Naive B cell (primary cell): ENCODE data around the gene GNAI1. TPM values are rescaled to one million over a fixed set of nuclear protein-coding genes. Genes with fewer than 3 reads are reported as not detected.

Source experiments
- ATAC-seq, 2 donors: fragments of 150-1000 bp; cut with Tn5 transposase; 2 replicates each; pipeline ENCODE4 v1.10.0; 2021; ENCODE audit warnings: low read depth in 2 of 2, mild to moderate bottlenecking in 2 of 2, moderate library complexity in 2 of 2
- DNase-seq: peaks from one replicate; pipeline ENCODE4 v3.0.0; 2022
- H3K27ac Mint-ChIP-seq, 6 donors: one replicate each; pipeline ENCODE4 v1.8.0; 2020 to 2022; ENCODE audit warnings: mild to moderate bottlenecking in 6 of 6, mixed read lengths in 6 of 6, moderate library complexity in 5 of 6, inconsistent platforms in 2 of 6
- H3K27me3 Mint-ChIP-seq, 3 donors: one replicate each; pipeline ENCODE4 v1.8.0; 2021 to 2022; ENCODE audit warnings: mixed read lengths in 3 of 3, mild to moderate bottlenecking in 1 of 3
- H3K36me3 Mint-ChIP-seq, 2 donors: one replicate each; pipeline ENCODE4 v1.8.0; 2020 to 2022; ENCODE audit warnings: mixed read lengths in 2 of 2, inconsistent platforms in 1 of 2, mild to moderate bottlenecking in 1 of 2
- H3K4me1 Mint-ChIP-seq, 3 donors: one replicate each; pipeline ENCODE4 v1.8.0; 2020 to 2022; ENCODE audit warnings: mixed read lengths in 3 of 3, inconsistent platforms in 1 of 3, mild to moderate bottlenecking in 1 of 3, moderate library complexity in 1 of 3
- H3K4me3 Mint-ChIP-seq, 8 donors: one replicate each; pipeline ENCODE4 v1.8.0; 2020 to 2022; ENCODE audit warnings: mild to moderate bottlenecking in 8 of 8, mixed read lengths in 8 of 8, moderate library complexity in 8 of 8, inconsistent platforms in 2 of 8
- H3K9me3 Mint-ChIP-seq, 7 donors: one replicate each; pipeline ENCODE4 v1.8.0; 2020 to 2022; ENCODE audit warnings: mixed read lengths in 7 of 7, mild to moderate bottlenecking in 5 of 7, inconsistent platforms in 2 of 7, moderate library complexity in 1 of 7
- polyA plus RNA-seq, 6 donors: library from polyadenylated mRNA; unstranded; fragments of 300-500 nt; fragmentation: Illumina TruSeq; gene quantifications; one replicate each; pipeline ENCODE4 v1.2.3, GENCODE V29; 2021; ENCODE audit warnings: low read depth in 6 of 6

The GNAI1 gene
- polyA plus RNA-seq, 6 donors from 2014 or later = 0.44 to 1.1 (median 0.93) TPM; not detected in 2

DNA sequence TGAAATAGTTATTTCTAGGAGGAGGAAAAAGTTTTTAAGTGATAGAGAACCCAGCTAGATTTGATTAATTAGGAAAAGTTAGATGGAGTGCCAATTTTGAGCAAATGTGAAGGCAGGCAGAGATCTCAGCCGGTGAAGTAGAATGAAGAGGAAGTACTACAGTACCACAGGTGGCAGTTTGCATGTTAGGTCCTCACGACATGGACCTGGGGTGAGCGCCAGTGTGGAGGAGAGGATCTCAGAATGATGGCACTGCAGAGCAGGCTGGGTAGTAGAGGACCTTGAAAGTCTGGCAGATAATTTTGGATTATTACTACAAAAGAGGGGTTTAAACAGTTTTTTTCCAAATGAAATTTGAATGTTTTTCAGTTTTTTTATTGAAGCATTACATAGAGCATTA, 81.1 kb downstream of the GNAI1 start:
- no peak overlapping the region for H3K4me3 Mint-ChIP-seq
- no peaks in the 10 kb centered on the region for H3K36me3 Mint-ChIP-seq
- no peaks in the 10 kb centered on the region for H3K9me3 Mint-ChIP-seq
- no peaks in the 10 kb centered on the region for H3K4me1 Mint-ChIP-seq
- DNase-seq (no peak), ATAC-seq (peak in 1 of 2 donors; percentile 65)
- H3K27me3 Mint-ChIP-seq = no peaks in the 10 kb centered on the region
- H3K27ac Mint-ChIP-seq = no peak overlapping the region

DNA sequence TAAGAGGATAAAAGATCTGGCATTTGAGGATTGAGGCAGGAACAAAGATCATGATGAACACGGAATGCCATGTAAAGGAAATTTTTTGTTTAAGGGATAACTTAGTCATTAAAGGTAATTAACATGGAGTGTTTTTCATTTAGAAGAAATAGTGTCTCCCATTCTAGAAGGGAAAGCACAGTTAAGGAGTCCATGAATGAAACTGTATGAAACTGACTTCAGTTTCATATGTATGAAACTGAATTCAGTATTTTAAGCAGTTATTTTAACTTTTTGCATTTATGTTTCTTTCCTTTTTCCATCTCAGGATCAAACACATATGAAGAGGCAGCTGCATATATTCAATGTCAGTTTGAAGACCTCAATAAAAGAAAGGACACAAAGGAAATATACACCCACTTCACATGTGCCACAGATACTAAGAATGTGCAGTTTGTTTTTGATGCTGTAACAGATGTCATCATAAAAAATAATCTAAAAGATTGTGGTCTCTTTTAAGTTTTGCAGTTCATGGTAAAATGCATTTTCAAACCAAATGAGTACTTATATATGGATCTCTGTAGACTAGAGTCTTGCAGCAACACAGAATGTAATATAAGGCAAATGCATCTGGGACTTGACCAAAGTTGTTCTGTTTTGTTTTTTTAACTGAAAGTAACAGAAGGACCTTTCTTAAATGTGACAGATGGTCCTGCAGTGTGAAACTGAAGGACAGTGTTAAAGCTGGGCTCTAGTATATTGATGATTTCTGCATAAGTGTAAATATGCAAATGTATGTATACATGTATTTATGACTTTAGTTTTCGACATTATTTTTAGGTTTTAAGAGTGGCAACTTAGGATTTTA, 82.6 kb downstream of the GNAI1 start:
- H3K36me3 Mint-ChIP-seq = no peaks in the 10 kb centered on the region
- no peak for ATAC-seq
- H3K27ac Mint-ChIP-seq = no peak overlapping the region
- H3K9me3 Mint-ChIP-seq = no peaks in the 10 kb centered on the region
- no peak for DNase-seq
- no peaks in the 10 kb centered on the region for H3K27me3 Mint-ChIP-seq
- no peaks in the 10 kb centered on the region for H3K4me1 Mint-ChIP-seq
- H3K4me3 Mint-ChIP-seq = no peak overlapping the region

DNA sequence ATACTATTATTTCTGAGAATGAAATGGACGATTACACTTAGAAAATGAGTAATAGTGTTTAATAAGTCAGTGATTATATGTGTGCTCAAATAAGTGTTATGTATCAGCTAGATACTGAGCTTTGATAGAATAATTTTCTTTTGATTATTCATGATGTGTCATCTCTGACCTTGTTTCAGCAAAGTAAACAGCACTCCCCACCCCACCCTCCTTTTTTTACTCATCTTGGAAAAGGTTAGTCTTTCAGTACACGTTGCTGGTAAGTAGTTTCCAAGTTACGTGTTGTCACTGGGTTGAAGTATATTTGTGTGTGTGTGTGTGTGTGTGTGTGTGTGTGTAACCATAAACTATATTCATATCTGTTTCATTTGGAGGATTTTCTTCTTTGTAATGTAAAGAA, 84.1 kb downstream of the GNAI1 start:
- Mint-ChIP-seq H3K27ac (no peak overlapping the region), H3K9me3 (no peaks in the 10 kb centered on the region), H3K27me3 (no peaks in the 10 kb centered on the region), H3K4me3 (no peak overlapping the region), H3K4me1 (no peaks in the 10 kb centered on the region), H3K36me3 (no peaks in the 10 kb centered on the region)
- ATAC-seq (no peak), DNase-seq (no peak)

DNA sequence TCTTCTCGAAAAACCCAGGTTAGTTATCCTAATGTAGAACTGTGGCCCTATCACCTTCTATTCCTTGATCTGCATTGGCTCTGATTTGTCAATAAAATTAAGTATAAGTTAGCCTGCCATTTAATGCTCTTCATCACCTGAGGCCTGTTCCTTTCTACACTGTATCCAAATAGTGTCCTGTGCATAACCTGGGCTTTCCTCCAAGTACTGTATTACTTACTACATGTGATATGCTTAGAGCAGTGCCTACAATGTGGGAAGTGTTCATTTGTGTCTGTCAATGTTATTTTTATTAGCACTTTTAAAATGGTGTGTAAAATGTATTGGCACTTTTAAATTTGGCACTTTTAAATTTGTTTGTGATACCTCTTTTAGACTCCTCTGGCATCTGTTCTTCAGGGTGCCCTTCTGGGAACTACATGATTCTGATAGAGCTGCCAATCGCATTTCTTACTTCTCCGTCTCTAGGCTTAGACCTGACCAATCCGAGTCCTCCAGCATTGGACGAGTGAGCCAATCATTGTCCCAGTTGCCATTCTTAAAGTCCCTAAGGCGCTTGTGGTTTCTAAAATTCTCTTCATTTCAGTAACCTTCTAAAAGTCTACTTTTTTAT, 85.5 kb downstream of the GNAI1 start:
- no peaks in the 10 kb centered on the region for H3K36me3 Mint-ChIP-seq
- ATAC-seq (no peak), DNase-seq (no peak)
- H3K9me3 Mint-ChIP-seq = no peaks in the 10 kb centered on the region
- no peak overlapping the region for H3K4me3 Mint-ChIP-seq
- no peak overlapping the region for H3K27ac Mint-ChIP-seq
- no peaks in the 10 kb centered on the region for H3K4me1 Mint-ChIP-seq
- no peaks in the 10 kb centered on the region for H3K27me3 Mint-ChIP-seq

DNA sequence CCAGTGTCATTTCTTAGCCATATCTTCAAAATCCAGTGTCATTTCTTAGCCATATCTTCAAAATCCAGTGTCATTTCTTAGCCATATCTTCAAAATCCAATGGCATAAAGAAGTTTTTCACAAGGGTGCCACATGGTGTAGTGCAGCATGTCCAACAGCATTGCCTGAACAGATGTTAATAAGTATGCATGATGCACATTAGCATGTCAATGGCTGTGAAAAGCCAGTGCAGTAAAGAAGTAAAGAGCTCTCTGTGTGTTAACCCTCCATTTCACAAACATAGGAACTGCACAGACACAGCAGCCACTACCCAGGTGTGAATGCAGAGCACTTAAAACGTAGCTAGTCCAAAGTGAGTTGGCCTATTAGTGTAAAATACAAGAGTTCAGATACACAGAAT, 89.8 kb downstream of the GNAI1 start:
- Mint-ChIP-seq H3K27me3 (no peaks in the 10 kb centered on the region), H3K9me3 (no peaks in the 10 kb centered on the region), H3K4me1 (no peaks in the 10 kb centered on the region), H3K27ac (no peak overlapping the region), H3K4me3 (no peak overlapping the region), H3K36me3 (no peaks in the 10 kb centered on the region)
- ATAC-seq (no peak), DNase-seq (no peak)

DNA sequence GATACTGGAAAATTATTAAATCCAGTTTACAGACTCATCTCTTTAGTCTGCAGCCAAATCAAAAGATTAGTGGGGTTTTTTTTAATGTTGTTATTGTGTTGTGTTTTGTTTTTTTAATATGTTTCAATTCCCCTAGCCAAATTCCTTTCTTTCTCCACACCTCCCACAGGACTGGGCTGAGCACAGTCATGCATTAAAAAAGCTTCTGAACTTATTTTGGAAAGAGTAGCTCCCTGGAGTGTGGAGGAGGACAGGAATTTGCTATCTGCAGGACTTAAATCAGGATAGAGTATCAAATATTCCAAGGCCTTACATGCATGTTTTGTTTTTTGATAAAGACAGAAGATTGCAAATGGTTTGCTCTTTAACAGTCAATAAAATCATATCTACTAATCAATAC, 90.7 kb downstream of the GNAI1 start:
- ATAC-seq (no peak), DNase-seq (no peak)
- no peaks in the 10 kb centered on the region for H3K27me3 Mint-ChIP-seq

GRCh38 chr7:80226629-80227028, 92.0 kb downstream of the GNAI1 start:
- ATAC-seq (no peak), DNase-seq (no peak)
- Mint-ChIP-seq H3K27me3 (no peaks in the 10 kb centered on the region), H3K9me3 (no peaks in the 10 kb centered on the region), H3K36me3 (no peaks in the 10 kb centered on the region), H3K4me1 (no peaks in the 10 kb centered on the region), H3K27ac (no peak overlapping the region), H3K4me3 (no peak overlapping the region)

More for the DNA sequence above, 90.7 kb downstream of the GNAI1 start:
- Mint-ChIP-seq H3K36me3 (no peaks in the 10 kb centered on the region), H3K27ac (no peak overlapping the region), H3K9me3 (no peaks in the 10 kb centered on the region), H3K4me3 (no peak overlapping the region), H3K4me1 (no peaks in the 10 kb centered on the region)

DNA sequence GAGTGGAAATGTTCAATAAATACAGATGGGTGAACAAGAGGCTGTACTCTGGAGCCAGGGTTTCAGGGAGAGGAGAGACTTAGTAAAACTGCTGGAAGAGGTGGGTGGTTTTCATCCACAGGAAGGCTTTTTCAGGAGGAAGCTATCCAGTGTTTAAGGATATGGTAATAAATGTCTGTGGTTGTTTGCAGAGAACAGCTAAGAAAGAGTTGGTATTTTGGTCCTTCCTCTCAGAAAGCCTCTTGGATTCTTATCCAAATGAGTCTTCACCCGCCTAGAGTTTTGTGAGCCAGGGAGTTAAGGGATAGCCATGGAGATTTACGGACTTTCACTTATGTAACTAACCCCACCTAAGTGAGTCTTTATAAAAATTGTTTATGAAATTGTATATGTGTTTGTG, 95.7 kb downstream of the GNAI1 start:
- Mint-ChIP-seq H3K4me1 (no peaks in the 10 kb centered on the region), H3K4me3 (no peak overlapping the region), H3K36me3 (no peaks in the 10 kb centered on the region), H3K27me3 (no peaks in the 10 kb centered on the region), H3K9me3 (no peaks in the 10 kb centered on the region), H3K27ac (no peak overlapping the region)
- ATAC-seq (no peak), DNase-seq (no peak)

DNA sequence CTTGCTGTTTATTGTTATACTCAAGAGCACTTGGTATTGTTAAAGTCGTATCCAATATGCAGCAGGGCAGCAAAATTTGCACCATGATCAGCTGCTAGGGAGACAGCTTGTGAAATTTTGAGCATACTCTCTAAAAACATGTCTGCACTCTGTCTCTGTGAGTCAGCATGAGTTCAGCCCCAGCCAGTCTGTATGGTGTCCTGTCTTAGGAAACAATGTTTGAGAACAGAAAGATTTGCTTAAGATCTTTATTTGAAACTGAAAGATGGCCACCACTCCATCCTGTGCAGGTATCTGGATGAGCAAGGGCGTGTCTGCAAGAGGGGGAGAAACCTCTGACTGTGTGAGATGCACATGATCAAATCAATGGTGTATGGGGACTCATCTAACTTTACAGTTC, 97.1 kb downstream of the GNAI1 start:
- ATAC-seq = no peak
- Mint-ChIP-seq H3K27ac (no peak overlapping the region), H3K4me1 (no peaks in the 10 kb centered on the region), H3K9me3 (no peaks in the 10 kb centered on the region), H3K4me3 (no peak overlapping the region), H3K27me3 (no peaks in the 10 kb centered on the region), H3K36me3 (no peaks in the 10 kb centered on the region)
- no peak for DNase-seq

GRCh38 chr7:80232979-80233724, 98.5 kb downstream of the GNAI1 start:
- H3K4me3 Mint-ChIP-seq = no peak overlapping the region
- no peaks in the 10 kb centered on the region for H3K4me1 Mint-ChIP-seq
- H3K27me3 Mint-ChIP-seq = no peaks in the 10 kb centered on the region
- H3K36me3 Mint-ChIP-seq = no peaks in the 10 kb centered on the region
- no peak for DNase-seq
- H3K9me3 Mint-ChIP-seq = no peaks in the 10 kb centered on the region
- no peak for ATAC-seq
- H3K27ac Mint-ChIP-seq = no peak overlapping the region

DNA sequence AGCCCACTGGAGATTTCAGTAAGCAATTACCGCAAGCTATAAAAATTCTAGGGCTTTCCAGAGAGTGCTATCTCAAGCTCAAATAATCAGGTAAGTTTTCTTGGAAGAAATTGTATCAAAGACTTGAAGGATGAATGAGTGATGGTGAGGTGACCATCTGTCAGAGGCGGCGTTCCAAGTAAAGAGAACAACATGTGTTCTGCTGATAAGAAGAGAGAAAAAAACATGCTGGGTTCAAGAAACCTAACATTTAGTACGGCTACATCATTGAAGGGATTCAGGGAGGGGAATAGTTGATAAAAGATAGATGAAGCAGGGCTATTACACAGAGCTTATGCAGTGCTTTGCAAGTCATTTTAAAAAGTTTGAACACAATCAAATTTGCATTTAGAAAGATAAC, 100.7 kb downstream of the GNAI1 start:
- Mint-ChIP-seq H3K4me1 (no peaks in the 10 kb centered on the region), H3K4me3 (no peak overlapping the region), H3K27ac (no peak overlapping the region), H3K9me3 (no peaks in the 10 kb centered on the region), H3K27me3 (no peaks in the 10 kb centered on the region), H3K36me3 (no peaks in the 10 kb centered on the region)
- ATAC-seq (no peak), DNase-seq (no peak)

DNA sequence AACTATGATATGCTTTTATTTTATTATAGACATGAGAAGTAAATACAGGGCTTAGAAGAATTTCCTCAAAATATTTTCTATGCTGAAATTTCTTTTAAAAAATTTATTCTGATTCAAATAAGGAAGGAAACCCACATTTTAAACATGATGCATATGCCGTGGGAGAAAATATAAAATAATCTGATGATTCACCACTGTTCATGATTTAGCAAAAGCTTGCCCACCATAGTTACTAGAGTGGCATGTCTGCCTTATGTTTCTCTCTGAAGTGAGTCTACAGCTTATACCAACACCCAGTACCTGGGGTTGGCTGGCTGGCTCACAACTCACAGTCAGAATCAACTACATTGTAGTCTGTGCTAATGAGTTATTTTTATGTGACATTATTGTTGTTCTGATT, 102.0 kb downstream of the GNAI1 start:
- no peak for ATAC-seq
- no peak overlapping the region for H3K27ac Mint-ChIP-seq
- no peaks in the 10 kb centered on the region for H3K9me3 Mint-ChIP-seq
- no peaks in the 10 kb centered on the region for H3K27me3 Mint-ChIP-seq
- no peaks in the 10 kb centered on the region for H3K4me1 Mint-ChIP-seq
- H3K4me3 Mint-ChIP-seq = no peak overlapping the region
- no peaks in the 10 kb centered on the region for H3K36me3 Mint-ChIP-seq
- DNase-seq = no peak

GRCh38 chr7:80240265-80241025, 105.8 kb downstream of the GNAI1 start:
- H3K9me3 Mint-ChIP-seq = no peaks in the 10 kb centered on the region
- H3K4me3 Mint-ChIP-seq = no peak overlapping the region
- no peaks in the 10 kb centered on the region for H3K27me3 Mint-ChIP-seq
- H3K27ac Mint-ChIP-seq = no peak overlapping the region
- no peaks in the 10 kb centered on the region for H3K36me3 Mint-ChIP-seq
- DNase-seq (no peak), ATAC-seq (no peak)
- H3K4me1 Mint-ChIP-seq = no peaks in the 10 kb centered on the region
